Measurements from ENCODE around the gene TMUB1. TPM values are rescaled to one million over a fixed set of nuclear protein-coding genes. Genes with fewer than 3 reads are reported as not detected.

TMUB1 gene
- total RNA-seq, 2 donors from 2014 or later: 36.3 to 37.9 TPM

DNA sequence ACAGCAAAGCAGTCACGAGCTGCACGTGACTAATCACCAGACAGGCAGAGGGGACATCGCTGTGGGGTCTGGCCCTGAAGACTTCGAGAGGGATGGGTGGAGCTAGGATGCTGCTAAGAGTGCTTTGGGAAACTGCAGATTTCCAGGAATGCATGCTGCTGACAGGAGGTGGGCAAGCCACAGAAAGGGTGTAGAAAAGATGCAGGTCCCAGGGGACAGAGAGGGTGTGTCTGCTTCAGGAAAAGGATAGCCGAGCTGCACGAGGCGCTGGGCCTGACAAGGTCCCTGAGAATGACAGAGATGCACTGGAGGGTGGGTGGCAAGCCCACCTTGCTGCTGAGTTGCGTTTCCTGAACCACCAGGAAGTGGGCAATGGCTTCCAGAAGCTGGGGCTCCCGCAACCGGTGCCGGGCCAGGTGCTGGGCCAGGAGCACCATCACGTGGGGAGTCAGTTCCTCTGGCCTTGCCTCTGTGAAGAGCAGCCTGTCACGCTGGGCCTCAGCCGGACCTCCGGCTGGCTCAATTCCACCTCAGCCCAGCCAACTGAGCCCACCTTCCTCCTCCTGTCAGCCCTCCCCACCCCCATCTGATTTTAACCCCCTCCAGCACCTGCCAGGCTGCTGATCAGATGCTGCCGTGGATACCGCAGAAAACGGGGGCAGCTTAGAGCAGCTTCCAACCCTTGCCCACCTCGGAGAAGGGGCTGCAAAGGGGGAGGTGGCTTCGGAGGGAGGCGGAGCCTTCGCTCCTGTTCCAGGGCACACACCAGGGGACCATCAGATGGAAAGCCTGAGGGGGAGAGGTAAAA, 4.9 kb downstream of the TMUB1 start:
- ATAC-seq (no peak), DNase-seq (no peak)
- intact Hi-C loops (cut with DNase I): no loop called here

DNA sequence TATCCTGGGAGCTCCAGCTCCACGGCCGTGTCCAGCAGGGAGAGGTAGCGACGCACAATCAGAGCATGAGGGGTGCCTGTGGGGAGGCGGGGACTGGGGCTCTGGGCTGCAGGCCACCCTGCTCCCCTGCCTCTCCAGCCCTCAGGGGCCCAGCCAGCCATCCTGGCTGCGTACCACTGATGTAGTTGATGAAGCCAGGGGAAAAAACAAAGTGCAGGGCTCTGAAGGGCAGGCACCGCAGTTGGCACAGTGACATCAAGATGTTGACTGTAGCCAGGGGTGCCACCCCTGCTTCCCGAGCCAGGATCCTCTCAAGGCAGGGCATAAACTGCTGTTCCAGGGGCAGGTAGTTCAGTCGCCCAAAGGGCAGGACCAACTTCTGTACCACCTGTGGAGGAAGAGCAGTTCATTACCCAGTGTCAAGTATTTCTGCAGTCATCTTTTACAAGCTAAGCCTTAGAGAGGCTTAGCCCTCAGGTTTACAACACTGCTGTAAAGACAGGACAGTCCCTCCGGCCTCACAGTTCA, 5.5 kb downstream of the TMUB1 start:
- DNase-seq (no peak), ATAC-seq (no peak)
- intact Hi-C loops (cut with DNase I): no loop called here

- DNase-seq (no peak), ATAC-seq (no peak)
- intact Hi-C loops (cut with DNase I): no loop called here
Measured at GRCh38 chr7:151076863-151077704, 6.2 kb downstream of the TMUB1 start.

GRCh38 chr7:151075978-151076426, 7.3 kb downstream of the TMUB1 start:
- no peak for ATAC-seq
- intact Hi-C loops (cut with DNase I): no loop called here
- DNase-seq: no peak

- no peak for DNase-seq
- intact Hi-C loops (cut with DNase I): no loop called here
- ATAC-seq: no peak
Measured at GRCh38 chr7:151075662-151075971, 7.7 kb downstream of the TMUB1 start.

GRCh38 chr7:151074817-151075661, 8.3 kb downstream of the TMUB1 start:
- DNase-seq (no peak), ATAC-seq (no peak)
- intact Hi-C loops (cut with DNase I): no loop called here

- ATAC-seq: no peak
- intact Hi-C loops (cut with DNase I): no loop called here
- DNase-seq: no peak
Measured at GRCh38 chr7:151073990-151074389, 9.3 kb downstream of the TMUB1 start.

- intact Hi-C loops (cut with DNase I): no loop called here
- DNase-seq (no peak), ATAC-seq (no peak)
Measured at GRCh38 chr7:151071032-151071866, 12.0 kb downstream of the TMUB1 start.

DNA sequence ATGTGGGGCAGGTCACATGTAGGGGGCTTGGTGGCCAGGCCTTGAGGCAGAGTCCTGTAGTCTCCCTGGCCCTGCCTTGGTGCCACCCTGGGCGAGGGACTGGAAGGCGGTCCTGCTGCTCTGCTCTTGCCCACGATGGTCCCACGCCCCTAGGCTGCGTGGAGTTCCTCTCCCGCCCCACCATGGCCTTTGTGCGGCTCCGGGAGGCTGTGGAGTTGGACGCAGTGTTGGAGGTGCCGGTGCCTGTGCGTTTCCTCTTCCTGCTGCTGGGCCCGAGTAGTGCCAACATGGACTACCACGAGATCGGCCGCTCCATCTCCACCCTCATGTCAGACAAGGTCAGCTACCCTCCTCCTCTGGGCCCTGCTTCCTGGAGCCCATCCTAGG, 12.7 kb downstream of the TMUB1 start:
- ATAC-seq (no peak), DNase-seq (no peak)
- intact Hi-C loops (cut with DNase I): no loop called here

GRCh38 chr7:151069841-151070573, 13.3 kb downstream of the TMUB1 start:
- ATAC-seq (no peak), DNase-seq (no peak)
- intact Hi-C loops (cut with DNase I): no loop called here

DNA sequence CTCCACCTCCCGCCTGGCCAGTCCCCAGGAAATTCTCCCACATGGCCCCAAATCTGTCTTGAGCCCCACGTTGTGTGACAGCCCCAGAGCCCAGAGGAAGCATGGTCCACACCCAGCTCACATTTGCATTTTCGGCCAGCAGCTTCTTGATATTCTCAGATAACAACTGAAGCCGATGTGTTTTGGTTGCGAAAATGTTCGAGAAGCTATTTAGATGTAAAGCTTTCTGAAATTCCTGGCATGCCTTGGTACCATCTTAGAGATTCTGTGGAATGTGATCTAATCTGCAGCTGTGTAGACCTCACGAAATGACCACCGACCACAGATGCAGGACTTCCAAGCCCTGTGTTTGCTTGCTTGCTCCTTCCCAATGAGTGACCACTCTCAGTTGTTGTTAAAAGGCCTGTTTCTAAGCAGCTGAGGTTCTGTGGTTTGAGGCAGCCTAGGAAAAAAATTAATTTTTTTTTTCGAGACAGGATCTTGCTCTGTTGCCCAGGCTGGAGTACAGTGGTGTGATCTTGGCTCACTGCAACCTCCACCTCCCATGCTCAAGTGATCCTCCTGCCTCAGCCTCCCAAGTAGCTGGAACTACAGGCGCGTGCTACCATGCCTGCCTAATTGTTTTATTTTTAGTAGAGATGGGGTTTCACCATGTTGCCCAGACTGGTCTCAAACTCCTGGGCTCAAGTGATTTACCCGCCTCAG, 15.1 kb downstream of the TMUB1 start:
- ATAC-seq (no peak), DNase-seq (no peak)
- intact Hi-C loops (cut with DNase I): no loop called here

DNA sequence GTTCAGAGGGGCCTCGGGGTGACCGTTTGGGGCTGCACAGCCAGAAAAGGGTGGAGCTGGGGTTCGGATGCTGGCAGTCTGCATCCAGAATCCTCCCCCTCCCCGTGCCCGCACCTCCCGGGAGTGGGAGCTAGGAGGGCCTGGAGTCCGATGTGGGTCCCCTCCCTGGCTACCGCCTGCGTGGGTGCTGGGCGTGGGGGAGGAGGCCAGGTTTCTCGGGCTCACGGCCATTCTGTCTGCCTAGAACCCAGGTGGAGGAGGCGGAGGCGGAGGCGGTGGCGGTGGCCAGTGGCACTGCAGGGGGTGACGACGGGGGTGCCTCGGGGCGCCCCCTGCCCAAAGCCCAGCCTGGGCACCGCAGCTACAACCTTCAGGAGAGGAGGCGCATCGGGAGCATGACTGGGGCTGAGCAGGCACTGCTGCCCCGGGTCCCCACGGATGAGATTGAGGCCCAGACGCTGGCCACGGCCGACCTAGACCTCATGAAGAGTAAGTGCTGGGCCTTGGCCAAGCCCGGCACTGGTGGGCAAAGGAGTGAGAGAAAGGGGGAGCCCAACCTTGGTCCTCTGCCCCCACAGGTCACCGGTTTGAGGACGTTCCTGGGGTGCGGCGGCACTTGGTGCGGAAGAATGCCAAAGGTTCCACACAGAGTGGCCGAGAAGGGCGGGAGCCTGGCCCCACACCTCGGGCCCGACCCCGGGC, 16.9 kb downstream of the TMUB1 start:
- intact Hi-C loops (cut with DNase I): no loop called here
- DNase-seq (no peak), ATAC-seq (no peak)

- no peak for DNase-seq
- no peak for ATAC-seq
- intact Hi-C loops (cut with DNase I): no loop called here
Measured at GRCh38 chr7:151065516-151065915, 17.8 kb downstream of the TMUB1 start.

GRCh38 chr7:151064993-151065392, 18.3 kb downstream of the TMUB1 start:
- DNase-seq: no peak
- ATAC-seq: no peak
- intact Hi-C loops (cut with DNase I): no loop called here

GRCh38 chr7:151064454-151064853, 18.8 kb downstream of the TMUB1 start:
- intact Hi-C loops (cut with DNase I): no loop called here
- DNase-seq: no peak

GRCh38 chr7:151063212-151063561, 20.1 kb downstream of the TMUB1 start:
- ATAC-seq: peak; percentile 2 to 6
- intact Hi-C loops (cut with DNase I): no loop called here
- DNase-seq: peak; percentile 60

More at GRCh38 chr7:151064454-151064853, 18.8 kb downstream of the TMUB1 start:
- no peak for ATAC-seq
